Endothelial cell (in vitro differentiated cells): Measurements from ENCODE around the gene KRT37. TPM values are rescaled to one million over a fixed set of nuclear protein-coding genes. Genes with fewer than 3 reads are reported as not detected.

Experiments
- DNase-seq: peaks from one replicate; pipeline ENCODE4 v3.0.0; 2021; ENCODE audit warnings: low spot score
- H3K27ac Mint-ChIP-seq: one replicate; pipeline ENCODE4 v1.8.0; 2021; ENCODE audit warnings: mixed read lengths, inconsistent platforms; ENCODE audit not compliant: unreplicated experiment
- H3K27me3 Mint-ChIP-seq: one replicate; pipeline ENCODE4 v1.8.0; 2021; ENCODE audit warnings: mild to moderate bottlenecking, moderate library complexity, mixed read lengths, inconsistent platforms; ENCODE audit not compliant: unreplicated experiment
- H3K36me3 Mint-ChIP-seq: one replicate; pipeline ENCODE4 v1.8.0; 2021; ENCODE audit warnings: mild to moderate bottlenecking, low read depth, mixed read lengths, inconsistent platforms; ENCODE audit not compliant: unreplicated experiment
- H3K4me1 Mint-ChIP-seq: one replicate; pipeline ENCODE4 v1.8.0; 2021; ENCODE audit warnings: mild to moderate bottlenecking, mixed read lengths, inconsistent platforms; ENCODE audit not compliant: unreplicated experiment
- H3K4me3 Mint-ChIP-seq: one replicate; pipeline ENCODE4 v1.8.0; 2021; ENCODE audit warnings: mild to moderate bottlenecking, mixed read lengths, inconsistent platforms; ENCODE audit not compliant: unreplicated experiment
- H3K9me3 Mint-ChIP-seq: one replicate; pipeline ENCODE4 v1.8.0; 2021; ENCODE audit warnings: mixed read lengths, inconsistent platforms; ENCODE audit not compliant: unreplicated experiment
- total RNA-seq: library from RNA; stranded (reverse); fragmentation: NEBNext Ultra II Directional; extraction: Animal tissue kit (Norgen Biotek cat#: 25700); gene quantifications from one replicate; pipeline ENCODE4 v1.2.1, GENCODE V29; 2021; ENCODE audit not compliant: unreplicated experiment
- TF ChIP-seq, protein P1 (sequence below): fragments of 200-600 bp; sonication (generic); IDR thresholded peaks from one replicate; pipeline ENCODE4 v1.5.0; 2021; ENCODE audit warnings: antibody characterized with exemption; ENCODE audit not compliant: unreplicated experiment

The KRT37 gene
- total RNA-seq, 1 donor from 2014 or later: not detected

GRCh38 chr17:41419716-41420115 is 4.7 kb downstream of the KRT37 start:
- H3K27me3 Mint-ChIP-seq: peaks cover 1% of the 10 kb centered on the region
- no peaks in the 10 kb centered on the region for H3K9me3 Mint-ChIP-seq
- no peaks in the 10 kb centered on the region for H3K36me3 Mint-ChIP-seq
- H3K27ac Mint-ChIP-seq: no peak overlapping the region
- H3K4me3 Mint-ChIP-seq: no peak overlapping the region
- no peaks in the 10 kb centered on the region for H3K4me1 Mint-ChIP-seq
- TF ChIP-seq, protein P1, sequence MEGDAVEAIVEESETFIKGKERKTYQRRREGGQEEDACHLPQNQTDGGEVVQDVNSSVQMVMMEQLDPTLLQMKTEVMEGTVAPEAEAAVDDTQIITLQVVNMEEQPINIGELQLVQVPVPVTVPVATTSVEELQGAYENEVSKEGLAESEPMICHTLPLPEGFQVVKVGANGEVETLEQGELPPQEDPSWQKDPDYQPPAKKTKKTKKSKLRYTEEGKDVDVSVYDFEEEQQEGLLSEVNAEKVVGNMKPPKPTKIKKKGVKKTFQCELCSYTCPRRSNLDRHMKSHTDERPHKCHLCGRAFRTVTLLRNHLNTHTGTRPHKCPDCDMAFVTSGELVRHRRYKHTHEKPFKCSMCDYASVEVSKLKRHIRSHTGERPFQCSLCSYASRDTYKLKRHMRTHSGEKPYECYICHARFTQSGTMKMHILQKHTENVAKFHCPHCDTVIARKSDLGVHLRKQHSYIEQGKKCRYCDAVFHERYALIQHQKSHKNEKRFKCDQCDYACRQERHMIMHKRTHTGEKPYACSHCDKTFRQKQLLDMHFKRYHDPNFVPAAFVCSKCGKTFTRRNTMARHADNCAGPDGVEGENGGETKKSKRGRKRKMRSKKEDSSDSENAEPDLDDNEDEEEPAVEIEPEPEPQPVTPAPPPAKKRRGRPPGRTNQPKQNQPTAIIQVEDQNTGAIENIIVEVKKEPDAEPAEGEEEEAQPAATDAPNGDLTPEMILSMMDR: no peak
- no peak for DNase-seq

- H3K4me1 Mint-ChIP-seq: no peaks in the 10 kb centered on the region
- no peak for DNase-seq
- no peaks in the 10 kb centered on the region for H3K36me3 Mint-ChIP-seq
- H3K4me3 Mint-ChIP-seq: no peak overlapping the region
- peaks cover 1% of the 10 kb centered on the region for H3K27me3 Mint-ChIP-seq
- no peaks in the 10 kb centered on the region for H3K9me3 Mint-ChIP-seq
- H3K27ac Mint-ChIP-seq: no peak overlapping the region
- TF ChIP-seq, protein P1: no peak
Measured at GRCh38 chr17:41418116-41418860, 6.1 kb downstream of the KRT37 start.

GRCh38 chr17:41417576-41418015 is 6.8 kb downstream of the KRT37 start:
- peak; percentile 30 for DNase-seq
- H3K4me3 Mint-ChIP-seq: no peak overlapping the region
- TF ChIP-seq, protein P1: peak; percentile 51
- H3K27ac Mint-ChIP-seq: no peak overlapping the region
- no peaks in the 10 kb centered on the region for H3K9me3 Mint-ChIP-seq
- H3K4me1 Mint-ChIP-seq: no peaks in the 10 kb centered on the region
- no peaks in the 10 kb centered on the region for H3K36me3 Mint-ChIP-seq
- H3K27me3 Mint-ChIP-seq: peaks cover 1% of the 10 kb centered on the region

- Mint-ChIP-seq H3K27me3 (peaks cover 1% of the 10 kb centered on the region), H3K4me1 (no peaks in the 10 kb centered on the region), H3K9me3 (no peaks in the 10 kb centered on the region), H3K36me3 (no peaks in the 10 kb centered on the region), H3K27ac (no peak overlapping the region), H3K4me3 (no peak overlapping the region)
- no peak for DNase-seq
- TF ChIP-seq, protein P1: no peak
Measured at GRCh38 chr17:41417127-41417526, 7.3 kb downstream of the KRT37 start.

DNA sequence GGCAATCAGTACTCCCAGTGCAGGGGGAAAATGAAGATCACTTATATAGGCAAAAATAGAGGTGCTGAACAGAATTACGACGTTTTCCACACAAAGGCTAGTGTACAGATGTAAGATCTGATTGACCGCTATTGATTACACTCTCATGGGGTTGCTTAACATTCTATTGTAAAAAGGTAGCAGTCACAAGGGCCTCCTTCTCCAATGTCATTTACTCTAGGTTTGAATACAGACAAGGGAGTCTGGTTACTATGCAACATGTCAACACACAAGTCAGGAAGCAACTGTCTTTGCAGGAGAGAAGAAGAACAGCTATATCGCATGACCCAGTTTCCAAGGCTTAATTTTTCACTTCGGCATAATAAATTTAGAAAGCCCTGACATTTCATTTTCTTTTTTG is 7.9 kb downstream of the KRT37 start:
- Mint-ChIP-seq H3K27me3 (peaks cover 1% of the 10 kb centered on the region), H3K4me3 (no peak overlapping the region), H3K4me1 (no peaks in the 10 kb centered on the region), H3K36me3 (no peaks in the 10 kb centered on the region), H3K9me3 (no peaks in the 10 kb centered on the region), H3K27ac (no peak overlapping the region)
- DNase-seq: no peak
- TF ChIP-seq, protein P1: no peak
